Tibial nerve (tissue), 4 donors: ENCODE data around the gene BTBD9.

Experiments used
- CTCF ChIP-seq, 5 experiments: fragments of 200-600 bp in 3 of 5; fragments of 450-650 bp in 2 of 5; sonication (generic) in 3 of 5; IDR thresholded peaks; one replicate each; pipeline ENCODE4 v1.5.1; 2016 to 2019; ENCODE audit warnings: antibody characterized with exemption in 5 of 5, mild to moderate bottlenecking in 3 of 5, moderate library complexity in 2 of 5
- EP300 ChIP-seq, 2 donors: sonication (generic); formaldehyde crosslinking; IDR thresholded peaks; one replicate each; pipeline ENCODE4 v1.6.1; 2017; ENCODE audit warnings: antibody characterized with exemption in 2 of 2, mild to moderate bottlenecking in 1 of 2

- no peak for TF ChIP-seq CTCF (IDR thresholded peaks at IDR 0.05)
- TF ChIP-seq EP300 (IDR thresholded peaks at IDR 0.05), result no peak
Observed at GRCh38 chr6:38273325-38273724, 366.4 kb downstream of the BTBD9 start.
